NCI-H774 (cell line): Measurements from ENCODE around the gene XRN2.

Experiments used
- DNase-seq: peaks from one replicate; lab custom pipeline; 2025; lab: John Stamatoyannopoulos, UW

XRN2 gene

GRCh38 chr20:21430020-21430419 lies 126.9 kb downstream of the XRN2 start:
- no peak for DNase-seq

- no peak for DNase-seq
Measured at GRCh38 chr20:21432911-21433310, 129.8 kb downstream of the XRN2 start.

- DNase-seq: no peak
Measured at GRCh38 chr20:21433329-21433890, 130.3 kb downstream of the XRN2 start.

GRCh38 chr20:21435576-21435975 lies 132.4 kb downstream of the XRN2 start:
- DNase-seq: no peak

GRCh38 chr20:21436205-21436604 lies 133.1 kb downstream of the XRN2 start:
- DNase-seq: no peak

GRCh38 chr20:21437248-21437647 lies 134.1 kb downstream of the XRN2 start:
- DNase-seq: no peak

GRCh38 chr20:21437816-21438215 lies 134.7 kb downstream of the XRN2 start:
- no peak for DNase-seq
